Measurements from ENCODE around the gene PTK7. TPM values are rescaled to one million over a fixed set of nuclear protein-coding genes. Genes with fewer than 3 reads are reported as not detected.

The PTK7 gene
- total and polyA plus RNA-seq, 2 experiments from 2014 or later = 46.1 to 147 TPM

- H4K20me1 ChIP-seq (replicated peaks; ENCODE audit: insufficient read depth) = no peaks in the 10 kb centered on the region
- Mint-ChIP-seq H3K9me3 (no peaks in the 10 kb centered on the region), H3K27ac (no peak overlapping the region), H3K4me1 (peaks cover 3% of the 10 kb centered on the region; the same call in 1 of the 3 replicates), H3K36me3 (ENCODE audit: low read depth) (no peaks in the 10 kb centered on the region; the same call in 1 of the 3 replicates), H3K27me3 (ENCODE audit: insufficient read depth, low read depth, poor library complexity) (peaks cover 13% of the 10 kb centered on the region), H3K4me3 (no peak overlapping the region)
- H3K27me3 ChIP-seq (ENCODE audit: insufficient read depth) = no peaks in the 10 kb centered on the region
- no peak overlapping the region for H3K4me2 ChIP-seq
- no peaks in the 10 kb centered on the region for H3K4me1 ChIP-seq (ENCODE audit: insufficient read depth)
- no peaks in the 10 kb centered on the region for H3K9me2 ChIP-seq (ENCODE audit: insufficient read depth)
- H3K4me3 ChIP-seq = no peak overlapping the region
- no peak for TF ChIP-seq ZNF114 (CRISPR knock-in tag; IDR thresholded peaks at IDR 0.05)
- TF ChIP-seq JUNB (IDR thresholded peaks at IDR 0.05; ENCODE audit: unreplicated experiment) = no peak
- TF ChIP-seq ZNF331 (CRISPR knock-in tag; IDR thresholded peaks at IDR 0.05; ENCODE audit: low read depth) = no peak
- TF ChIP-seq CTCF (conservative IDR thresholded peaks at IDR 0.05; ENCODE audit: low read depth in 2 of 2) = no peak
- no peak for TF ChIP-seq STAT1 (IDR thresholded peaks at IDR 0.05; ENCODE audit: unreplicated experiment)
- no peak for TF ChIP-seq EZH2phosphoT487 (IDR thresholded peaks at IDR 0.05; ENCODE audit: unreplicated experiment)
- TF ChIP-seq POLR2AphosphoS5 (IDR thresholded peaks at IDR 0.05; ENCODE audit: low read depth) = no peak
- no peak overlapping the region for H2AFZ ChIP-seq
- no peaks in the 10 kb centered on the region for H3K79me2 ChIP-seq (replicated peaks; ENCODE audit: insufficient read depth)
- ATAC-seq (peak; percentile 49; the same call in 2 of the 3 replicates), DNase-seq (ENCODE audit: low spot score) (no peak)
- H3F3A ChIP-seq (replicated peaks; ENCODE audit: low read depth) = no peaks in the 10 kb centered on the region
- no peak overlapping the region for H3K27ac ChIP-seq (ENCODE audit: low read depth)
- no peaks in the 10 kb centered on the region for H3K36me3 ChIP-seq (ENCODE audit: insufficient read depth)
Observed at GRCh38 chr6:43196337-43196736, 120.2 kb downstream of the PTK7 start.

- H3K27me3 Mint-ChIP-seq (ENCODE audit: insufficient read depth, low read depth, poor library complexity) = peaks cover 10% of the 10 kb centered on the region
- no peak overlapping the region for H3K4me2 ChIP-seq
- no peak overlapping the region for H3K4me3 Mint-ChIP-seq
- peaks cover 3% of the 10 kb centered on the region for H3K4me1 Mint-ChIP-seq
- H3K27ac ChIP-seq (ENCODE audit: low read depth) = no peak overlapping the region
- H3K4me3 ChIP-seq = no peak overlapping the region
- ATAC-seq (no peak), DNase-seq (ENCODE audit: low spot score) (no peak)
- H3K9me2 ChIP-seq (ENCODE audit: insufficient read depth) = no peaks in the 10 kb centered on the region
- no peaks in the 10 kb centered on the region; the same call in 2 of the 3 replicates for H3K36me3 Mint-ChIP-seq (ENCODE audit: low read depth)
- no peaks in the 10 kb centered on the region for H3K79me2 ChIP-seq (replicated peaks; ENCODE audit: insufficient read depth)
- H2AFZ ChIP-seq = no peak overlapping the region
- no peaks in the 10 kb centered on the region for H3K4me1 ChIP-seq (ENCODE audit: insufficient read depth)
- no peaks in the 10 kb centered on the region for H3K36me3 ChIP-seq (ENCODE audit: insufficient read depth)
- no peak overlapping the region for H3K27ac Mint-ChIP-seq
- H3K9me3 Mint-ChIP-seq = no peaks in the 10 kb centered on the region
- no peaks in the 10 kb centered on the region for H3K27me3 ChIP-seq (ENCODE audit: insufficient read depth)
- H3F3A ChIP-seq (replicated peaks; ENCODE audit: low read depth) = no peaks in the 10 kb centered on the region
- no peaks in the 10 kb centered on the region for H4K20me1 ChIP-seq (replicated peaks; ENCODE audit: insufficient read depth)
- no peak for TF ChIP-seq POLR2AphosphoS5 (IDR thresholded peaks at IDR 0.05; ENCODE audit: low read depth)
- TF ChIP-seq JUNB (IDR thresholded peaks at IDR 0.05; ENCODE audit: unreplicated experiment) = no peak
- TF ChIP-seq, protein P1, sequence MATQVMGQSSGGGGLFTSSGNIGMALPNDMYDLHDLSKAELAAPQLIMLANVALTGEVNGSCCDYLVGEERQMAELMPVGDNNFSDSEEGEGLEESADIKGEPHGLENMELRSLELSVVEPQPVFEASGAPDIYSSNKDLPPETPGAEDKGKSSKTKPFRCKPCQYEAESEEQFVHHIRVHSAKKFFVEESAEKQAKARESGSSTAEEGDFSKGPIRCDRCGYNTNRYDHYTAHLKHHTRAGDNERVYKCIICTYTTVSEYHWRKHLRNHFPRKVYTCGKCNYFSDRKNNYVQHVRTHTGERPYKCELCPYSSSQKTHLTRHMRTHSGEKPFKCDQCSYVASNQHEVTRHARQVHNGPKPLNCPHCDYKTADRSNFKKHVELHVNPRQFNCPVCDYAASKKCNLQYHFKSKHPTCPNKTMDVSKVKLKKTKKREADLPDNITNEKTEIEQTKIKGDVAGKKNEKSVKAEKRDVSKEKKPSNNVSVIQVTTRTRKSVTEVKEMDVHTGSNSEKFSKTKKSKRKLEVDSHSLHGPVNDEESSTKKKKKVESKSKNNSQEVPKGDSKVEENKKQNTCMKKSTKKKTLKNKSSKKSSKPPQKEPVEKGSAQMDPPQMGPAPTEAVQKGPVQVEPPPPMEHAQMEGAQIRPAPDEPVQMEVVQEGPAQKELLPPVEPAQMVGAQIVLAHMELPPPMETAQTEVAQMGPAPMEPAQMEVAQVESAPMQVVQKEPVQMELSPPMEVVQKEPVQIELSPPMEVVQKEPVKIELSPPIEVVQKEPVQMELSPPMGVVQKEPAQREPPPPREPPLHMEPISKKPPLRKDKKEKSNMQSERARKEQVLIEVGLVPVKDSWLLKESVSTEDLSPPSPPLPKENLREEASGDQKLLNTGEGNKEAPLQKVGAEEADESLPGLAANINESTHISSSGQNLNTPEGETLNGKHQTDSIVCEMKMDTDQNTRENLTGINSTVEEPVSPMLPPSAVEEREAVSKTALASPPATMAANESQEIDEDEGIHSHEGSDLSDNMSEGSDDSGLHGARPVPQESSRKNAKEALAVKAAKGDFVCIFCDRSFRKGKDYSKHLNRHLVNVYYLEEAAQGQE (IDR thresholded peaks at IDR 0.05; ENCODE audit: unreplicated experiment) = no peak
- TF ChIP-seq, protein P2, sequence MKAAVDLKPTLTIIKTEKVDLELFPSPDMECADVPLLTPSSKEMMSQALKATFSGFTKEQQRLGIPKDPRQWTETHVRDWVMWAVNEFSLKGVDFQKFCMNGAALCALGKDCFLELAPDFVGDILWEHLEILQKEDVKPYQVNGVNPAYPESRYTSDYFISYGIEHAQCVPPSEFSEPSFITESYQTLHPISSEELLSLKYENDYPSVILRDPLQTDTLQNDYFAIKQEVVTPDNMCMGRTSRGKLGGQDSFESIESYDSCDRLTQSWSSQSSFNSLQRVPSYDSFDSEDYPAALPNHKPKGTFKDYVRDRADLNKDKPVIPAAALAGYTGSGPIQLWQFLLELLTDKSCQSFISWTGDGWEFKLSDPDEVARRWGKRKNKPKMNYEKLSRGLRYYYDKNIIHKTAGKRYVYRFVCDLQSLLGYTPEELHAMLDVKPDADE (IDR thresholded peaks at IDR 0.05) = no peak
- TF ChIP-seq ZNF462 (CRISPR knock-in tag; IDR thresholded peaks at IDR 0.05) = no peak
Observed at GRCh38 chr6:43199912-43200311, 123.8 kb downstream of the PTK7 start.

All from GM23338 (cell line).